DMS53 (cell line): ENCODE data around the gene STON1.
"Not testable (repeated sequence)": the region's sequence is repeated elsewhere in the genome, so short reads cannot be mapped to it uniquely, and the experiment has no call there.

ENCODE experiments used
- DNase-seq: peaks from one replicate; lab custom pipeline; 2025; lab: John Stamatoyannopoulos, UW

Gene STON1

DNA sequence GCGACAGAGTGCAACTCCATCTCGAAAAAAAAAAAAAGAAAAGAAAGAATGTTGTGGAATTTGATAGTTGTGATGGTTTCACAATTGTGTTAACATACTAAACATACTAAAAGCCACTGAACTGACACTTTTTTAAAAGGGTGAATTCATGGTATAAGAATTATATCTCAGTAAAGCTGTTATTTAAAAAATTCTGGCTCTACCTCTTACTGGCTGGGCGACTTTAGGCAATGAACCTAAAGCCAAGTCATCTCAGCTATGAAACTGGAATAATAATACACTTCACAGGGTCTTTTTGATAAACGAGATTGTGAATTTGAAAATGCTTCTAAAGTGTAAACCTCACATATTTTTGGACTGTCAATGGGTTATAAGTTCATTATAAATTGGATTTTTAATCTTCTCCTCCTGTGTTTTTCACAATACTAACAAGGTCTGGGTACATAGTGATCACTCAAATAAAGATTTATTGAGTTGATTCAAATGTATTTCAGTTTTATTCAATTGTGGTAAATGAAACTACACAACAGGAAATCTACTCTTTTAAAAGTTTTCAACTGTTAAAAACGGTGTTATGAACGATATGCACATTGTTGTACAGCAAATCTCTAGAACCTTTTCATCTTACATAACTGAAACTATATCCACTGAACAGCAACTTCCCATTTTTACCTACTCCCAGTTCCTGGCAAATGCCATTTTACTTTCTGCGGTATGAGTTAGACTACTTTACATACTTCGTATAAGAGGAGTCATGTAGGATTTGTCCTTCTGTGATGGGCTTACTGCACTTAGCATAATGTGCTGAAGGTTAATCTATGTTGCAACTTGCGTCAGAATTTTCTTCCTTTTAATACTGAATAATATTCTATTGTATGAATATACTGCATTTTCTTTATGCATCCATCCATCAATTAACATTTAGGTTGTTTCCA is 44.7 kb downstream of the STON1 start:
- DNase-seq: no peak

DNA sequence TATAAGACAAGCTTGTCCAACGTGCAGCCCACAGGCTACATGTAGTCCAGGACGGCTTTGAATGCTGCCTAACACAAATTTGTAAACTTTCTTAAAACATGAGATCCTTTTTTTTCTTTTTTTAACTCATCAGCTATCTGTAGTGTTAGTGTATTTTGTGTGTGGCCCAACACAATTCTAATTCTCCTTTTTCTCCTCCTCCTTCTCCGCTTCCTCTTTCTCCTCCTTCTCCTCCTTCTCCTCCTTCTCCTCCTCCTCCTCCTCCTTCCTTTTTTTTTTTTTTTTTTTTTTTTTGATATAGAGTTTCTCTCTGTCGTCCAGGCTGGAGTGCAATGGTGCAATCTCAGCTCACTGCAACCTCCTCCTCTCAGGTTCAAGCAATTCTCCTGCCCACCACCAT is 48.4 kb downstream of the STON1 start:
- DNase-seq: no peak

DNA sequence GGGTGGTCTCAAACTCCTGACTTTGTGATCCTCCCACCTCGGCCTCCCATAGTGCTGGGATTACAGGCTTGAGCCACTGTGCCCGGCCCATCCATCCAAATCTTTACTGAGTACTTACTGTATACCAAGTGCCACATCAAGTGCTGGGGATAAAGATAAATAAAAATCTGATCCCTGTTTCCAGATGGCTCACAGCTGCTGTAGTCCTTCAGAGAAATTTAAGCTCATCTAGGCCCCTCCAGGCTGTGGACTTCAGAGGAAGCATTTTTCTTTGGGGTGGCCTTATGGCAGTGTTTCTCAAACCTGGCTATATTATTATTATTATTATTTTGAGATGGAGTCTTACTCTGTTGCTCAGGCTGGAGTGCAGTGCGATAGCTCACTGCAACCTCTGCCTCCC is 54.0 kb downstream of the STON1 start:
- no peak for DNase-seq

DNA sequence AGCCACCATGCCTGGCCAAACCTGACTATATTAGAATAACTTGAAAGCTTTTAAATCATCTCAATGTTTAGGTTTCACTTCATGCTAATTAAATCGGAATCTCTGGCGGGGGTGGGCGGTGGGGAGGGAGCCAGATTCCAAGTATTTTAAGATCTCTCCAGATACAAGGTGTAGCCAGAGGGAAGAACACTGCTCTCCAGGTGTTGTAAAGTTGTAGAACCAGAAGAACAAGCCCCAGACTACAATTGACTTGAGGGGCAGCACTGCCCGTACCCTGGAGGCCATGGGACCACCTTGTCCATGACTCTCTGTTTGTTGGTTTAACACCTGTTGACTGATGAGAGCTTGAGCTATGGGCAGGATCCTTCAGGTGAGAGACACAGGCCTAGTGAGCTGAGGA is 54.6 kb downstream of the STON1 start:
- DNase-seq: no peak

DNA sequence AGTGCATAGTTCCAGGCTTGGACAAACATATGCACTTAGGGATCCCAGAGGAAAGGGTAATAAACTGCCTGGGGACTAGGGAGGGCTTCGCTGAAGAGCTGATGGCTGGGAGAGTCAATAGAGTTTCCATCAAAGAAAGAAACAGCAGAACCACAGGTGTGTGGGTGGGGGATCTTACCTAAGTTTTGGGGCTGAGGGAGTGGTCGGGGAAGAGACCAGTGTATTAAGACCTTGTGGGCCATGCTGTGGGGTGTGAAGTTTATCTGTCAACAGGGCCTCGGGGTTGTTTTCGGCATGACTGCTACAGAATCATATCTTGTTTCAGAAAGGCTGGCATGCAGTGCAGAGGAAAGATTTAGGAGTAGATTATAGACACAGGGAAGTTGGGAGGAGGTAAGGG is 56.5 kb downstream of the STON1 start:
- DNase-seq: no peak

DNA sequence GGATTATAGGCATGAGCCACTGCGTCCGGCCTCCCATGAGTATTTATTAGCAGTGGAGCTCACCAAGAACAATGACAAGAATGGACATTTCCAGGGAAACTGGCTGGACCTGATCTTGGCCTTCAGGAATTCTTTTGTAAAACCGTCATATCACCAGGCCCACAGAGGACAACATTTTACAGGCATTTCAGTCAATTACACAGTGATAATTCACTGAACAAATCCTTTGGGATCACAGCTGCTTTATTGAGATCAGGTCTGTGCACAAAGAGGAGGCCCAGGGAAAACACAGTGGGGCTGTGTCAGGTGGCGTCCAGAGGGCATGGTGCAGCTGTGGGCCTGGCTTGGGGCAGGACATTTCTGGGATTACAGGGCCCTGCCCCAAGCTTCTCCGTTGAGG is 57.6 kb downstream of the STON1 start:
- no peak for DNase-seq

DNA sequence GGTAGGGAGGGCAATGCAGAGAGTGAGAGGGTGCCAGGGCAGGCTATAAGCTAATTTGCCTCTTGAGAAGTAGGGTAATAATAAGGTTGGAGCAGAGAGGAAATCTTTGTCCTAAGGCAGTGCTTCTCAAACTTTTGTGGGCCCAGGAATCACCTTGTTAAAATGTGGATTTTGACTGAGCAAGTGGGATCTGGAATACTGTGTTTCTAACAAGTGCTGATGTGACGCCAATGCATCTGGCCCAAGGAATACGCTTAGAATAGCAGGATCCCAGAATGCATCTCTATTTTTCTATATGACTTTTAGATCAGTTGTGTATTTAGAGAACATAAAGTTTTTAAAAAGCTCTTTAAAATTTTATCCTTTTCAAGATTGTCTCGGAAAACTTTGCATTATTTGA is 58.0 kb downstream of the STON1 start:
- DNase-seq: no peak

DNA sequence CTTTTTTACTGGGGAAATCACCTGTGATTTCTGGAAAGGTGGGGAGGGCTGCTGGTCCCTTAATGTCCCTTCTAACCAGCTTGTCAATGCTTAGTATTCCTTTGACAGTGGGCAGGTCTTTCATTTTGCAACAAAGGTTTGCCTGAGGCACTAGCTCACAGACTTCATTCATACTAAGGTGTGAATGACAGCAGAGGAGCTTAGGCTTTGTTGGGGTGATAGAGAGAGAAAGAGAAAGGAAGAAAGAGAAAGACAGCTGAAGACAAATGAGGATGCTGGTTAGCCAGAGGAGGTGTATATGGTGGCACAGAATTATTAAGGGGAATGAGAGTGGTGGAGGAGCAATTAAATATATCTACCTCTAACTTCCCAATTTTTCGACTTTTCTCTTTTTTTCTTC is 58.8 kb downstream of the STON1 start:
- DNase-seq: no peak

DNA sequence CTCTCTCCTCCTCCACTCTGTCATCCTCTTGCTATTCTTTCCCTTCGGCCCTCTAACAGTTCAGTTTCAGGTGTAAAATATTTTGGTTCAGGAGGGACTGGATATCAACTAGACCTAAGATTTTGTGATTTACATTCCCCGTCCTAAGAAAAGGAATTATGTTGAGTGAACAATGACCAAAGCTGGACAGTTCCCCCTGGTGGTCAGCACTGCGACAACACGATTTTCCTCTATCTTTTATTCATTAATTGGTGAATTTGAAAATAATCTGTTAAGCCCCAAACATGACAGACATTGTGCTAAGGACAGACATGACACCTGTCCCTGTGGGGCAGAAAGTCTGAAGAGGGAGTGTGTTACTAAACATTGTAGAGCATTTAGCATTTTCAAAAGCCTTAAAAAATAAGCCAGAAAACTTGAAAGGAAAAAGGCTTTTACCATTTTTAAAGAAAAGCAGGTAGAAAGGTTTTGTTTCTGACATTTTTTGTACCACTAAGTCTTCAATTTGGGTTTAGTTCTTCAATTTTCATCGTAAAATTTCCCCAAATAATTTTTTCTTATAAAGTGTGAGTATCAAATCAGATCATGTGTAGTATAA is 59.3 kb downstream of the STON1 start:
- peak; percentile 61 for DNase-seq

DNA sequence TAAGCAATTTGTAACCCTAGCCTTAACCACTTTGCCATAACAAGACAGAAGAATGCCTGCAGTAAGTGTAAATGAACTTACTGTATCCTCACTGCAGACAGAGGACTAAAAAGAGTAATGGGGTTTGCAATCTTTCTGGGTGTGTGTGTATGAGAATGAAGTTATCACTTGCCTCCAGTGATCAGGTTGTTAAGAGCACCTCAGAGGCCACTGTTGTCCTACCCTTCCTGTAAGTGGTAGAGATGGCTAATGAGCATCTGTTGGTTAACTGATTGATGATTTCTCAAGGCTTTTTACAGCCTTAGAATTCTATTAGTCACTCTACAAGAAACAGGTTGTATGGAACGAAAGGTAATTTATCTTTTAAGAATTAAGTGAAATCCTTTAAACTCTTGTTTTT is 60.1 kb downstream of the STON1 start:
- DNase-seq: peak; percentile 5

DNA sequence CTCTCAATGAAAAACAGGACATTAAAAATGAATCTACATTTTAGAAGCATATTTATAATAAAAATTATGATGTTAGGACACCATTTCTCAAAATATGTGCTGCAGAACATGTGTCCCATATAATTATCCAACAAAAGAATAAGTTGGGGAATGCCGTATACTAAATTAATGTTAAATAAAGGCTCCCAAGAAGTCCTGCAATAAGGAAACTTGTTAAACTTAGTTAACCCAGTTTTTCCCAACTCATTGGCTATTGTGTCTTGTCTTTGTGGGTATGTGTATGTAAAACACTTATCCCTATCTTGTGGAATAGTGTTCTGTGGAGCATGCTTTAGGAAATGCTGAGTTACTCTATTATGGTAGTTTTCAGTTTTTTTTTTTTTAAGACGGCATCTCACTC is 62.1 kb downstream of the STON1 start:
- no peak for DNase-seq

DNA sequence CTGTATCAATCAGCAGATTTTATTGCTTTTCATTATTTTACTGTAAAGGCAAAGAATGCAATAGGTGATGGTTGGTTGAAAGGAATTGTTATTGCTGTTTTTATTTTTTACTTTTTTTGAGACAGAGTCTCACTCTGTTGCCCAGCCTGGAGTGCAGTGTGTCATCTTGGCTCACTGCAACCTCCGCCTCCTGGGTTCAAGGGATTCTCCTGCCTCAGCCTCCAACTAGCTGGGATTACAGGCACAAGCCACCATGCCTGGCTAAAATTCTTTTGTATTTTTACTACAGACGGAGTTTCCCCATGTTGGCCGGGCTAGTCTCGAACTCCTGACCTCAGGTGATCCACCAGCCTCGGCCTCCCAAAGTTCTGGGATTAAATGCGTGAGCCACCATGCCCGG is 66.8 kb downstream of the STON1 start:
- DNase-seq: not testable (repeated sequence)

DNA sequence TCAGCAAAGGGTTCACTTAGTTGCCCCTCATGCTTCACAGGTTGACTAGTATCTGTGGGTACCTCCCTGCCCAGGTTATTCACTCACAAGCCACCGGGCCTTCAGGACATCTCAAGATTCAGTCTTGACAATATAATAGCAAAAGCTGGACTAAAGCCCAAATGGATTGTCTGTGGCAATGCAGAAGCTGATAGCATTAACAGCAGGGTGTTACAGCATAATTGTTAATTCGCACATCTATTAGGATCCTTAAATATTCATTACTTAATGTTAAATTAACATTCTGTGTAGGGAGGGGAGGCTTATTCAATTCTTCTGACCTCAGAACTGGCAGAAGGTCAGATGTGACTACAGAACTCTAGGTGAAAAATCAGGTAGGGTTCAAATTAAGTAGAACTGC is 67.5 kb downstream of the STON1 start:
- DNase-seq: no peak

DNA sequence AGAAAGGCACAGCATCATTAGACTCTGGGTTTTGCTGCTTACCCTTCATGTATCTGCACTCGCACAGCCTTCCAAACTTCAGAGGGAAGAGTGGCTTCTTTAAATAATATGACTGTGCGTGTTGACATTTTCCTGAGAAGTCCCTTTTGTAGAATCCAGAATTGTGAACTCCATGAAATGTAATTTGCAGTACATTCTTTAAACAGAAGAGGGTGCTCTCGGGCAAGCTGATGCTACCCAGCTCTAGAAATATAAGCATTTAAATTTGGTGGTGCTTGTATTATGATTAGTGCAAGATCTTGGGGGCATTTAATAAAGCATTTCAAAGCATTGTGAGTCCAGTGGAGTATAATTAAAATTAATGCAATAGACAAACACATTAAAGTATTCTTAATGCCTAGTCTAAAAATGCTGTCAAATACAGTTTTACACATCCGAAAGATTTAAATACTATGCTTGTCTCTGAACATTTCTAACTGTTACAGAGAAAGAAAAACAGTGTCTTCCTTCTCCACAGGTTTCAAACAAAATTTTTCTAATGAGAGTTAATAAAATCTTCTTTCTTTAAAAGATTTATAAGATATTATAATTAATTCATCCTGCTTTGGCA is 70.4 kb downstream of the STON1 start:
- peak; percentile 70 for DNase-seq

DNA sequence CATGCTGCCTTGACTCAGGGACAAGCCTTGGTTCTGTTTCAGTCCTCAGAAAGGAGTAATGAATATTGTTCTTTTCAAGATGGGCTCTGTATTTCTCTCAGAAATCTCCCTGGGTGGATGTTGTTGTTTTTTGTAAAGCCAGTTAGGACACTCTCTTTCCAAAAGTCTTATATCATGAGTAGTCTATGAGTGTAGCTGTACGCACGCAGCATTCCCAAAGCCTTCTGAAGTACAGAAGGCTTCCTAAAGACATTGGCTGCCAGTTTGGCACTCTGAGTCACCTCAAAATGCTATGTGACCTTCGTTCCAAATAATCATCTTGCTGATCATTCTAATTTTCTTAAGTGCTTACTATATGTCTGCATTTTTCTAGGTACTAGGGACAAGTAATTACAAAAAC is 71.0 kb downstream of the STON1 start:
- DNase-seq: no peak

DNA sequence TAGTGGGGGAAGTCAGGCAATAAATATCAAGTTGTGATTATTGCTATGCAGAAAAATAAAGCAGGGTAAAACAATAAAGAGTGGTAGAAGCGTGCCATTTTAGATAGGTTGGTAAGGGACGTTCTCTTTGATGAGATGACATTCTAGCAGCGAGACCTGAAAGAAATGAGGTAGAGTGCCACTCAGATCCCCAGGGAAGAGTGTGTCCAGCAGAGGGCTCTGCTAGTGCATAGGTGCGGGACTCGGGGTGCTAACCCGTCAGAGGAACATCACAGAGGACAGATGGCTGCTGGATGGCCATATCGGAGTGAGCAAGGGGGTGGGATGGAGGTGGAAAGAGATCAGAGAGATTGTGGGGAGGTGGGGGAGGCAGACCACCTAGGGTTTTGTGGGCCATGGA is 71.4 kb downstream of the STON1 start:
- peak; percentile 69 for DNase-seq

DNA sequence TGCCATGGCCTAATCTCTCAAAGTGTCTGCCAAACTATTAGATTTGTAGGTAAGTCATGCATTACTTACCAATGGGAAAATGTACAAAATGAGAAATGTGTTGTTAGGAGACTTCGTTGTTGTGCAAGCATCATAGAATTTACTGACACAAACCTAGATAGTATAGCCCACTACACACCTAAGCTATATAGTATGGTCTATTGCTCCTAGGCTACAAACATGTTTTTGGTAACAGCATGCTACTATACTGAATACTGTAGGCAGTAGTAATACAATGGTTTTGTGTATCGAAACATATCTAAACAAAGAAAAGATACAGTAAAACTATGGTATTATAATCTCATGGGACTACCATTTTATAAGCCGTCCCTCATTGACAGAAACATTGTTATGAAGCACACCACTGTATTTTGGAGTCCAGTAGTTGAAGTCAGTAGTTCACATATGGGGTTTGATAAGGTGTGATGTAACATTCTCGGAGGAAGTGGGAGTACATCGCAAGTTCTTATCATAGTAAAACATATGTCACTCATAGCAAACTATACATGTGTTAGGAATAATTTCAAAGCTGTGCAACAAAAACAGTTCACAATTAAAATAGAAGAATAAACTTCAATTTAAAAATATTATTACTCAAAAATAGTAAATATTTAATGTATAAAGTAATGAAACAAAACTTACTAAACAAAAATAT is 75.7 kb downstream of the STON1 start:
- DNase-seq: no peak

DNA sequence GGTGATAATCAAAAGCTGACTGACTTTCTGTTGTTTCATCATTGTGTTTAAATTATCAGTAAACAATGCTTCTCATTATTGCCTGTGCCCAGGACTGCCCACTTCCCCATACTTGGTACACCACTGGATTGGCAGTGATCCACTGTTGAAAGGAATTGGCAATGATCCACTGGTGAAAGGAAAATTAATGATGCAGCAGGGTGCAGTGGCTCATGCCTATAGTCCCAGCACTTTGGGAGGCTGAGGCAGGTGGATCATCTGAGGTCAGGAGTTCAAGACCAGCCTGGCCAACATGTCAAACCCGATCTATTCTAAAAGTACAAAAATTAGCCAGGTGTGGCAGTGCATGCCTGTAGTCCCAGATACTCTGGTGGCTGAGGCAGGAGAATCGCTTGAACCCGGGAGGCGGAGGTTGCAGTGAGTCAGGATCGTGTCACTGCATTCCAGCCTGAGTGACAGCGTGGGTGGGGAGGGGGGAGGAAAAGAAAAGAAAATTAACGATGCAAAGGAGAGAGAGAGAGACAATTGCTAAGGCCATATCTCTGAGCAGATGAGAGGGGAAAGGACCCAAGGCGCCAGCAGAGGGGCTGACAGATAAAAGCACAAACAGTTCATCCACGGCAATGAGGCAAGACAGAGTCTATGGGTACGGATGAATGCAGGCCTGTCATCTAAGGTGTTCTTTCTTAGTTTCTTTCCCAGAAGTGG is 77.5 kb downstream of the STON1 start:
- DNase-seq: no peak

DNA sequence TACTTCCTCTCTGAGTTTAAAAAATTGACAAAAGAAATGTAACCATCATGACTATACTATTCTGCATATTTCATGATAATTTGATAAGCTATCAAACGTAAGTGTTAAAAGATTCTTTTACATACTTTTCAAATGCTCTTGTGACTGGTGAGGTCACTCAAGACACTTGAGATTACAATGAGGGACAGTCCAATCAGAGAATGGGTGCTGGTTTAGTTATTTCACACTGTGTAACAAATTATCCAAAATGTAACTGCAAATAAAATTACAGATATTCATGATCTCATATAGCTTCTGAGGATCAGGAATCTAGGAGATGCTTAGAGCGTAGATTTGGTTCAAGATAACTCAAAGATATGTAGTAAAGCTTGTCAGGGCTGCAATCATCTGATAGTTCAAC is 83.3 kb downstream of the STON1 start:
- no peak for DNase-seq

DNA sequence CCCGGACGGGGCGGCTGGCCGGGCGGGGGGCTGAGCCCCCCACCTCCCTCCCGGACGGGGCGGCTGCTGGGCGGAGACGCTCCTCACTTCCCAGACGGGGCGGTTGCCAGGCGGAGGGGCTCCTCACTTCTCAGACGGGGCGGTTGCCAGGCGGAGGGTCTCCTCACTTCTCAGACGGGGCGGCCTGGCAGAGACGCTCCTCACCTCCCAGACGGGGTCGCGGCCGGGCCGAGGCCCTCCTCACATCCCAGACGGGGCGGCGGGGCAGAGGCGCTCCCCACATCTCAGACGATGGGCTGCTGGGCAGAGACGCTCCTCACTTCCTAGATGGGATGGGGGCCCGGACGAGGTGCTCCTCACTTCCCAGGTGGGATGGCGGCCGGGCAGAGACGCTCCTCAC is 84.6 kb downstream of the STON1 start:
- DNase-seq: not testable (repeated sequence)

DNA sequence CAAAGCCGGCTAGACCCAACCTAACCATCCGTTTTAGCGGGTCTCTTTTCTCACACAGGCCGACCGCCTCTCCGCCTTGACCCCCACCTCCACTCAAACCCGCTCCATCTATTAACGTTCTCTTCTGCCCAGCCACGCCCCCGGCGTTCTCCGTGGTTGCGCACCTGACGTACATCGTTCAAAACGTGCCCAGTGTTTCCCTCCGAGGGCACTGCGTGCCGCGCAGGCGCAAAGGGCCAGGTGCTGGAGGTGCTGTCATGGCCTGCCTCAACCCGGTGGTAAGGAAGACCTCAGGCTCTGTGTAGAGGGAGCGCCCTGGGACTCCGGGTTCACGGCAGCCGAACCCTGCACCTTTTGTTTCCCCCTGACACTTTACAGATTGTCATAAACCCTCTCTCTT is 87.7 kb downstream of the STON1 start, which contains the start of gene GTF2A1L:
TSS of gene GTF2A1L (plus strand) at position 239 of the 400 bp plus-strand sequence. CDS start at position 258, 19 bp downstream.
- no peak for DNase-seq

DNA sequence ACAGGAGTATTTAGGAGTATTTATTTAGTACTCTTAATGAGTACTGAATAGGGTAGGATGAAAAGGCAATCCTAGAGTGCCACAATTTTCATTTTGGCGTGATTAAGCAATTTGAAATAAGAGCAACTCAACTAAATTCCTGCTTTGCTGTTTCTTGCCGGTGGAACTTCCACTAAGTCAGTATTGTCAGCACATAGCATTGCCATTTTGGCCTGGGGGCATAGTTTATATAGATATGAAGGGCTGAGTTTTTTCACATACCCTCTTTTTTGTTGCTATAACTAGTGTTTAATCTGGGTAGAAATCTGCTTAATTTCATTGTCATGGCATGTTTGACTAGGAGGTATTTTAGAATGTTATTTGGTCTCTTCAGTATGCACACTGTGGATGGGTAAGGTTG is 89.6 kb downstream of the STON1 start:
- no peak for DNase-seq
